Measurements from ENCODE around the gene SPRYD3. TPM values are rescaled to one million over a fixed set of nuclear protein-coding genes. Genes with fewer than 3 reads are reported as not detected.

SPRYD3 gene
- total RNA-seq, 1 experiment from 2014 or later: 8.2 TPM

- Histone ChIP-seq H3K36me3 (ENCODE audit: control insufficient read depth, insufficient read depth, low read length) (no peaks in the 10 kb centered on the region), H3K27me3 (replicated peaks; ENCODE audit: control insufficient read depth, insufficient read depth, low read length) (no peaks in the 10 kb centered on the region), H3K9me3 (0 out of 2 replicates have a peak, but pooled peaks cover 3% of the 10 kb centered on the region), H3K4me1 (no peaks in the 10 kb centered on the region), H3K4me3 (ENCODE audit: low read depth, low read length) (no peak overlapping the region)
- no peaks in the 10 kb centered on the region for H3K36me3 Mint-ChIP-seq (ENCODE audit: insufficient read depth, unreplicated experiment)
- DNase-seq: no peak
- no peaks in the 10 kb centered on the region for H3K4me1 Mint-ChIP-seq (ENCODE audit: low read depth, unreplicated experiment)
- H3K27me3 Mint-ChIP-seq (ENCODE audit: insufficient read depth, unreplicated experiment): no peaks in the 10 kb centered on the region
- intact Hi-C loops (cut with micrococcal nuclease; ENCODE audit: unreplicated experiment): no loop called here
- TF ChIP-seq, protein P1, sequence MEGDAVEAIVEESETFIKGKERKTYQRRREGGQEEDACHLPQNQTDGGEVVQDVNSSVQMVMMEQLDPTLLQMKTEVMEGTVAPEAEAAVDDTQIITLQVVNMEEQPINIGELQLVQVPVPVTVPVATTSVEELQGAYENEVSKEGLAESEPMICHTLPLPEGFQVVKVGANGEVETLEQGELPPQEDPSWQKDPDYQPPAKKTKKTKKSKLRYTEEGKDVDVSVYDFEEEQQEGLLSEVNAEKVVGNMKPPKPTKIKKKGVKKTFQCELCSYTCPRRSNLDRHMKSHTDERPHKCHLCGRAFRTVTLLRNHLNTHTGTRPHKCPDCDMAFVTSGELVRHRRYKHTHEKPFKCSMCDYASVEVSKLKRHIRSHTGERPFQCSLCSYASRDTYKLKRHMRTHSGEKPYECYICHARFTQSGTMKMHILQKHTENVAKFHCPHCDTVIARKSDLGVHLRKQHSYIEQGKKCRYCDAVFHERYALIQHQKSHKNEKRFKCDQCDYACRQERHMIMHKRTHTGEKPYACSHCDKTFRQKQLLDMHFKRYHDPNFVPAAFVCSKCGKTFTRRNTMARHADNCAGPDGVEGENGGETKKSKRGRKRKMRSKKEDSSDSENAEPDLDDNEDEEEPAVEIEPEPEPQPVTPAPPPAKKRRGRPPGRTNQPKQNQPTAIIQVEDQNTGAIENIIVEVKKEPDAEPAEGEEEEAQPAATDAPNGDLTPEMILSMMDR (IDR thresholded peaks at IDR 0.05; ENCODE audit: insufficient read depth in 1 of 2, low read depth in 1 of 2, low read length in 1 of 2, severe bottlenecking in 1 of 2, unreplicated experiment in 1 of 2): no peak
- BruUV-seq (replicated peaks): no TSS peak
- no peak overlapping the region for H3K4me3 Mint-ChIP-seq (ENCODE audit: unreplicated experiment)
- no peak overlapping the region for H3K27ac Mint-ChIP-seq (ENCODE audit: unreplicated experiment)
- ChIA-PET POLR2A (no interaction called here), CTCF (interaction anchor here (1.2 kb wide), 1 partner anchor 24 kb away, joined by 4 read pairs; no protein-coding TSS in a partner anchor)
- H3K9me3 Mint-ChIP-seq (ENCODE audit: unreplicated experiment): no peaks in the 10 kb centered on the region
These were observed 10.9 kb upstream of the SPRYD3 start for GRCh38 chr12:53090105-53090504.

DNA sequence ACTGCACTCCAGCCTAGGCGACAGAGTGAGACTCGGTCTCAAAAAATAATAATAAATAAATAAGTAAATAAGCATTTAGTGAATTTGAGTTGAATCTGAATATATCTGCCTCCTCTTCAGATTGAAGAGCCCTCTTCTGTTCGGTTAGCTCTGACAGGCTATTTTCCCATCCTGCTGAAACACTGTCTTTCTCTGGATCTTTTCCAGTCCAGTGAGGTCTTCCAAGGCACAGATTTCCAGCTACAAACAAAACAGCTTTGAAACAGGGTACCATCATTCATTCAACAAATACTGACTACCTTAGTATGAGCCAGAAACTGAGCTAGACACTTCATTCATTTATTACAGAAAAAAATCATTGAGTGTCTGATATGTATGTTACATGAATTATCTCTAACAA lies 7.2 kb upstream of the SPRYD3 start:
- Histone ChIP-seq H3K36me3 (ENCODE audit: control insufficient read depth, insufficient read depth, low read length) (no peaks in the 10 kb centered on the region), H3K4me3 (ENCODE audit: low read depth, low read length) (no peak overlapping the region), H3K4me1 (no peaks in the 10 kb centered on the region), H3K9me3 (peaks cover 13% of the 10 kb centered on the region; the same call in 1 of the 2 replicates), H3K27me3 (replicated peaks; ENCODE audit: control insufficient read depth, insufficient read depth, low read length) (no peaks in the 10 kb centered on the region)
- DNase-seq: no peak
- Mint-ChIP-seq H3K4me1 (ENCODE audit: low read depth, unreplicated experiment) (no peaks in the 10 kb centered on the region), H3K27ac (ENCODE audit: unreplicated experiment) (no peak overlapping the region), H3K36me3 (ENCODE audit: insufficient read depth, unreplicated experiment) (no peaks in the 10 kb centered on the region), H3K4me3 (ENCODE audit: unreplicated experiment) (no peak overlapping the region), H3K27me3 (ENCODE audit: insufficient read depth, unreplicated experiment) (no peaks in the 10 kb centered on the region), H3K9me3 (ENCODE audit: unreplicated experiment) (no peaks in the 10 kb centered on the region)
- intact Hi-C loops (cut with micrococcal nuclease; ENCODE audit: unreplicated experiment): no loop called here
- POLR2A ChIA-PET: interaction anchor here (0.6 kb wide), 1 partner anchor 17 kb away, joined by 3 read pairs; no protein-coding TSS in a partner anchor
- BruUV-seq (replicated peaks): no TSS peak
- TF ChIP-seq, protein P1 (IDR thresholded peaks at IDR 0.05; ENCODE audit: insufficient read depth in 1 of 2, low read depth in 1 of 2, low read length in 1 of 2, severe bottlenecking in 1 of 2, unreplicated experiment in 1 of 2): no peak
- CTCF ChIA-PET: interaction anchor here (0.9 to 1.5 kb wide), 2 partner anchors 13 to 17 kb away, joined by 4 read pairs; partner anchors contain the start of gene SOAT2

DNA sequence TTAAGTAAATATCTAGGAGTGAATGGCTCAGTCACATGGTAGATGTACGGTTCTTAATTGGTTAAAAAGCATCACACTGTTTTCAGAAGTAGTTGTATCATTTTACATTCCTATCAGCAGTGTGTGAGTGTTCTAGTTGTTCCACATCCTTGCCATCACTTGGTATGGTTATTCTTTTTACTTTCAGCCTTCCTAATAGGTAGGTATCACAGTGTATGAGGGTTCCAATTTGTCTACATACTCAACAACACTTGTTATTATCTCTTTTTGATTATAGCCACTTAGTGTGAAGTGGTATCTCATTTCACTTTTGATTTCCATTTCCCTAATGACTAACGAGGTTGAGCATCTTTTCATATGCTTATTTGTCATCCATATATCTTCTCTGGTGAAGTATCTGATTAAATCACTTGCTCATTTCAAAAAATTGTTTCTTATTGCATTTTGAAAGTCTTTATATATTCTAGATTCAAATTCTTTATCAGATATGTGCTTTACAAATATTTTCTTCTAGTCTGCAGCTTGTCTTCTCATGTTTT lies 3.5 kb upstream of the SPRYD3 start:
- no peak overlapping the region for H3K4me3 Mint-ChIP-seq (ENCODE audit: unreplicated experiment)
- H3K27me3 Mint-ChIP-seq (ENCODE audit: insufficient read depth, unreplicated experiment): no peaks in the 10 kb centered on the region
- POLR2A ChIA-PET: no interaction called here
- Histone ChIP-seq H3K9me3 (peaks cover 13% of the 10 kb centered on the region; the same call in 1 of the 2 replicates), H3K27me3 (replicated peaks; ENCODE audit: control insufficient read depth, insufficient read depth, low read length) (no peaks in the 10 kb centered on the region), H3K4me1 (peaks cover 4% of the 10 kb centered on the region; the same call in 1 of the 2 replicates), H3K36me3 (ENCODE audit: control insufficient read depth, insufficient read depth, low read length) (no peaks in the 10 kb centered on the region), H3K4me3 (ENCODE audit: low read depth, low read length) (no peak overlapping the region)
- DNase-seq: no peak
- no peak overlapping the region for H3K27ac Mint-ChIP-seq (ENCODE audit: unreplicated experiment)
- H3K36me3 Mint-ChIP-seq (ENCODE audit: insufficient read depth, unreplicated experiment): peaks cover 8% of the 10 kb centered on the region
- no peaks in the 10 kb centered on the region for H3K9me3 Mint-ChIP-seq (ENCODE audit: unreplicated experiment)
- TF ChIP-seq, protein P1 (IDR thresholded peaks at IDR 0.05; ENCODE audit: insufficient read depth in 1 of 2, low read depth in 1 of 2, low read length in 1 of 2, severe bottlenecking in 1 of 2, unreplicated experiment in 1 of 2): no peak
- intact Hi-C loops (cut with micrococcal nuclease; ENCODE audit: unreplicated experiment): no loop called here
- no TSS peak for BruUV-seq (replicated peaks)
- peaks cover 11% of the 10 kb centered on the region for H3K4me1 Mint-ChIP-seq (ENCODE audit: low read depth, unreplicated experiment)
- CTCF ChIA-PET: no interaction called here

Measured in Caco-2 (cell line).